ENCODE data around the gene OGDH.
"Not testable (repeated sequence)": the region's sequence is repeated elsewhere in the genome, so short reads cannot be mapped to it uniquely, and the experiment has no call there.

OGDH gene

DNA sequence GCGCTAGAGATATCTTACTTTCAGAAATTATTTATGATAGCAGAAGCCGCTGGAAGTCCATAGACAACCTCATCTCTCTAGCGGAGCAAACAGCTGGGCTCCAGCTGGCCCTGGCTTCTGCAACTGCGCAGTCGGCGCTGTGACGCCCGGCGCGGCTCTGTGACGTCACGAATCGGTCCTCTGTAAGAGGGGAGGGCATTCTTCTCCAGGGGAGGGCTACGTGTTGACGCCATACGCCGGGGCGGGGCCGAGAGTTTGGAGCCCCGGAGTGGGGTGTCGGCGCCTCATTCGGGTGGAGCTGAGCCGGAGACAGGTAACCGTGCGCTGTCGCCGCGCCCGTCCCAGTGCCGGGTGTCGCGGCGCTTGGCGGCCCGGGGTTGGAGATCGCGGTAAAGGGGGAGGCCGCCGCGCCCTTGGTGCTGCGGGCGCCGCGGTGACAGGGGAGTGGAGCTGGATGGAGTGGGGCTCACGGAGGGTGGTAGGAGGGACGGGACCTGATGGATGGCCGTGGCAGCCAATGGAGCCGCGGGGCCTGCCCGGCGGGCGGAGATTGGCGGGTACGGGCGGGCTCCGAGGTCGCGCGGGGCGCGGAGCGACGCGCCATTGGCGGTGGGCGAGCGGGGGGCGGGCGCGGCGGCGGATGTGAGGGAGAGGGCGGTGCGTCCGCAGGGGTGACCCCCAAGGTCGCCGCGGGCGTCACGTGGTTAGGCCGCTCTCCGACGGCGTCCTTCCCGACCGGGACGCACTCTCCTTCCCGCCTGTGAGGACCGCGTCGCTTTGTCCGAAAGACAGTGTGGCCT lies at the start of gene OGDH:
TSS of gene OGDH (plus strand) at position 287 of the 800 bp plus-strand sequence. CDS start 17,717 bp downstream, outside the sequence.
- FAIRE-seq, result peak; percentile 68

DNA sequence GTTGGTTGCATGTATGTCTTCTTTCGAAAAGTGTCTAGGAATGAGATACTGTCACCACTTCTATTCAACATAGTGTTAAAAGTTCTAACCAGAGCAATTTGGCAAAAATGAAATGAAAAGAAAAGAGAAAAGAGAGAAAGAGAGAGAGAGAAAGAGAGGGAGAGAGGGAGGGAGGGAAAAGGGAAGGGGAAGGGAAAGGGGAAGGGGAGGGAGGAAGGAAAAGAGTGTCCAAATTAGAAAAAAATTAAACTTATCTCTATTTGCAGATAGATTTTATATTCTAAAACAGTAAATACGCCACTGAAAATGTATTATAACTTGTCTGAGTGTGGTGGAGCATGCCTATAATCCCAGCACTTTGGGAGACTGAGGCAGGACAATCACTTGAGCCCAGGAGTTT lies 48.9 kb upstream of the OGDH start:
- no peak for FAIRE-seq

DNA sequence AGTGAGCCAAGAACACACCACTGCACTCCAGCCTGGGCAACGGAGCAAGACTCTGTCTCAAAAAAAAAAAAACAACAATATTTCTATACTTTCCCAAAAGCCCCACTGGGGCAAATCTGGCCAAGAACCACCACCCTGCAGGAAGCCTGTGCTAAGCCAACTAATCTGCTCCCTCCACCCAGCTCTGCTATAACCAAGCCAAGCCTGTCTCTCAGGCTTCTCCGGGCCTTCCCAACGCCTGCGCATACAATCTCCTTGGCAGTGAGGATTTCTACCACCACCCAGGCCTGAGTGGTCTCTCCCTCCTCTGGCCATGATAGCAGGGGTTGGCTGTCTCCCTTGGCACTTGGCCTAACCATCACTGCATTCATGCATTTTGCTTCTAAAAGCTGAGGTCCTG lies 46.9 kb upstream of the OGDH start:
- FAIRE-seq, result no peak

DNA sequence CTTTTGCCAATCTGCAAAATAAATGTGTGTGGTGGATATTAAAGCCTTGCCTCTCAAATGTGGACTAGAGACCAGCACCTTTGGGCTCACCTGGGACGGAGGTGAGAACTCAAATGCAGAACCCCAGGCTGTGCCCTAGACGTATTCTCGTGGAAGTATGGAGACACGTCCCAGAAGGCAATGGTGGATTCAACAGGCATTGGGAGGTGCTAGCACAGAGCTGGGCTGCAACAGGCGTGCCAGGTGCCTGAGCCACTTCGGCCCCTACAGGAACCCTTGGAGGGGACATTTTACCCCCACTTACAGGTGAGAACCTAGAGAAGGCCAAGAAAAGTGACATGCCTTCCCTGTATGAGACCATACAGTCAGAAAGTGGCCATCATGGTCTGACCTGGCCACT lies 44.9 kb upstream of the OGDH start:
- no peak for FAIRE-seq

DNA sequence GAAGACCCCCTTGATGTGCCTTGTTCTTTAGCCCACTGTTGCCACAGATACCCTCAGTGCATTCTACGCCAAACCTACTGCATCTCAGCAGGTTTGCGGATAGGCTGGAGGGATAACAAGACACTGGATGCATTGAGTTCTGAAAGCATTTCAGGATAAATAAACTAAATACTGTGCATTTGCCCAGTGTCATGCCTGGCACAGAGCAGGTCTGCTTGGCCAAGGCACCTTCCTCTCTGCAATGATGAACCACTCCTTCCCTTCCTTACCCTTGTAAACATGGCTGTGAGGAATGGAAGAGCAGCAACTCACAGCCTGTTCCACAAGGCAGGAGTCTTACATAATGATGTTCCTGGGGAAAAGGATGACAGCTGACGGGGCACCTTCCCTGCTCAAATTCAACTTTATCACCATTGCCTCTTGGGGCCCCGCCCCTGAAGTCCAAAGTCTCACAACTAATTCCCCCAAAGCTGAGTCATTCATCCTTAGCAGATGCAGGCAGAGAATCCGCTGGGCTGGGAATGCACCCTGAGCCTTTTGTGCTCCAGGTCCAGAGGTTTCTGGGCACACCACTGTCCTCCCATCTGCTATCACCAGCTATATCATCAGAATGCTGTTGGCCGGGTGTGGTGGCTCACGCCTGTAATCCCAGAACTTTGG lies 44.3 kb upstream of the OGDH start:
- no peak for FAIRE-seq

DNA sequence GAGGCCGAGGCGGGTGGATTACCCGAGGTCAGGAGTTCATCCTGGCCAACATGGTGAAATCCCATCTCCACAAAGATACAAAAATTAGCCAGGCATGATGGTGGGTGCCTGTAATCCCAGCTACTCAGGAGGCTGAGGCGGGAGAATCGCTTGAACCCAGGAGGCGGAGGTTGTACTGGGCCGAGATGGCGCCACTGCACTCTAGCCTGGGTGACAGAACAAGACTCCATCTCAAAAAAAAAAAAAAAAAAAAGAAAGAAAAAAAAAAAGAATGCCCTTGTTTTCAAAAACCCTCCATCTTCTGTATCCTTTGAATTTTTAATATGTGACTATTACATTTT lies 43.8 kb upstream of the OGDH start:
- not testable (repeated sequence) for FAIRE-seq

DNA sequence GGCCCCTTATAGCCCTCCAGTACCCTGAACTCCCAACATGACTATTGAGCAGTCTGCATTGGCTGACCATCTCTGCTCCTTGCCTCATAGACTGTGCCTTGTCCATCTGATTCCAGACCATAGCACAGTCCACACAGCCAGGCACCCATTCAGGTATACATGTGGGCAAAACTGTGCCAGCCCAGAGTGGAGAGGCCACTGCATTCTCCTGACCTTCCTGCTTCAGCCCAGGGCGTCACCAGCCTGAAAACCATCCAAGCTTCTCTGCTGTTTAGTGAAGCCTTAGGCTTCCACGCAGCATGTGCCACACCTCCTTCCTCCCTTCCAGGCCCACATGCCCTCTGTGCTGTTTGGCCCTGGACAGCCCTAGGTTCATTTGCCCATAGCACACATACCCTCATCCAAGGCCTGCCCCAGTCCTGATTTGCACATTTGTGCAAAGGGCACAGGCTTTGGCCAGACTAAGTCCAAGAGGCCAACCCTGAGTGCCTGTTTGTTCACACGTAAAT lies 43.2 kb upstream of the OGDH start:
- no peak for FAIRE-seq

DNA sequence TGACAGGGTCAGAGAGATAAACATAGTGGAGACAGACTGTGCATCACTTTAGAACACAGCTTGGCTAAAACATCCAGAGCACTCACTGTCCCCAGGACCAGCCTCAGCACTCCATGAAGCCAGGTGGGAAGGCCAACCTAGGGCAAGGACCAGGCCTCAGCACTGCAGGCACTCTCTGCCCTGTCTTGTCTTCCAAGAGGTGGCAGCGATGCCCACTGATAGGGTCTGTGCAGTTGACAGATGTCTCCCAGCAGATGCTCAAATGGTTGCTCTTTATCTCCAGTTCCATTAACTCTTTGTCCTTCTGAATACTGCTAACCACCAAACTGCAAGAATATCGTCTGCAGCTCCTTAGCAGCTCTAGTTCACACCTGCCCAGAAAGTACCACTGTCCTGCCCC lies 41.8 kb upstream of the OGDH start:
- no peak for FAIRE-seq

DNA sequence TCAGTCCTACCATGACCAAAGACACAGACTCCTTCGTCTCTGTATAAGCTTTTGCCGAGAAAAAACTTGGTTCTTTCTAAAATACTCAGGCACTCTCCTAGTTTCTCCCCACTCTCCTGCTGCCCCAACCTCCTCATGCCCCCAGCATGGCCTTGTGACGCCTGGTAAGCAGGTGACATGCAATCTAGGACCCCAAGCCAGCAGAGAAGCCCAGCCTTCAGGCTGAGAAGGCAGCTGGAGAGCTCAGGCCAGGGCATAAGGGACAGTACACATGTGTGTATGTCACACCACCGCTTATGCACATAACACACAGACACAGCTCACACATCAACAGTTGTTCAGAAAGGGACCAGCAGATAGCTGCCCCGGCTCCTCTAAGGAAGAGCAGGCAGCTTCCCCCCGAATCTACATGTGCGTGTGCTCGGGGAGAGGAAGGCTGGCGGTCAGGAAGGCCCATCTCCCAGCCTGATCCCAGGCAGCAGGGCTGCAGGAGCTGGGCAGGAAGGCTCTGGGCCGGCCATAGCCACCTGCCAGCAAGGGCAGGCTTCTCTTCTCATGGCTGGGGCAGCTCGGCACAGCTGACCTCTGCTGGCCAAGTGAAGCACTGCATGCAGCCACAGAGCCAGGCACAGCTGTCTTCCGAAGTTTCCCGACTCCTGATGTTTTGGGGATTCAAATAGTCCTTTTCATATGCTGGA lies 41.2 kb upstream of the OGDH start:
- FAIRE-seq, result no peak

DNA sequence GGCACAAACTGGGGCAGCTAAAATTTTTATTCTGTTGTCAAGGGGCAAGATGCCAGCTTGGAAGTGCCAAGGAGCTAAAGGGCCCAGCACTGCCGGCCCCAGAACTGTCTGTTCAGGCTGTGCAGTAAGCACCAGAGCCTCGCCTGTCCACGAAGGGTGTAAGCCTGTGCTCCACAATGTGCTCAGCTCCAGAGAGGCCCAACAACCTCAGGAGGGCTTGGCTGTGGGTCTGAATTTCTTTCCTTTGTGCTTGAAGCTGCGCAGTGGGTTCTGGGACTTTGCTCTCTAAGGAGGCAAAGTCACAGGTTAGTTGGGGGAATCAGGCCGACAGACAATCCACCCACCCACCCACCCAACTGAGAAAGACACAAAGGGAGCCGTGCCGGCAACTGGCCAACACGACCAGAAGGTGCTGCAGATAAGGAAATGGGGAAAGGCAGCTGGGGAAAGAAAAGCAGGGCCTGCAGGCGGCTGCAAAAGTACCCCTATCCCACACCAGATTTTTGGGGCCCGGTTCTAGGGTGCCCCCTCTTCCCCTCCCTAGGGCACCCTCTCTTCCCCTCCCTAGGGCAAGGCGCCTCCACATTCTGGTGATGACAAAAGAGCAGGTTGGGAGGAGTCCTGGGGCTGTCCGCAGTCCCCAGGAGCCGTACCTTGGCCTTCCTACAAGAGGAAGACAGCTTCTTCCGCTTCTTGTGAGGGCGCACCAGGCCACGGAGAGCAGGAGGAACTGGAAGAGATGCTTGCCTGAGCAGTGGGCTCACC lies 40.5 kb upstream of the OGDH start:
- FAIRE-seq, result no peak

DNA sequence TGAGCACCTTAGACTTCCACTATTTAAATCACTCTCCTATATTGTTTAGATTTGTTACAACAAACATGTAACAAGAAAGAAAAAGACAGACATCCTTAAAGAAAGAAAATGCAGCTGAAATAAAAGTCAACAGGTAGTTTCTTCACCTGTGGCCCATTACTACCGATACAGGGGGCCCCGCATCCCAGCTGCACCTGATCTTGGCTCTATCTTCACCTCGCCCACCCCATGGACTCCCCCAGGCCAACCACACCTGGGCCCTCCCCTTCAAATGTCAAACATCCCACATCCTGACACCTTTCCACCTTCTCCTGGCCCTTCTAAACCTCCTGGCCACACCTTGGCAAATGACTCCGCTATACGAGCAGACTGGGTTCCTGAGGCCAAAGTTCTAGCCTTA lies 39.7 kb upstream of the OGDH start:
- no peak for FAIRE-seq

DNA sequence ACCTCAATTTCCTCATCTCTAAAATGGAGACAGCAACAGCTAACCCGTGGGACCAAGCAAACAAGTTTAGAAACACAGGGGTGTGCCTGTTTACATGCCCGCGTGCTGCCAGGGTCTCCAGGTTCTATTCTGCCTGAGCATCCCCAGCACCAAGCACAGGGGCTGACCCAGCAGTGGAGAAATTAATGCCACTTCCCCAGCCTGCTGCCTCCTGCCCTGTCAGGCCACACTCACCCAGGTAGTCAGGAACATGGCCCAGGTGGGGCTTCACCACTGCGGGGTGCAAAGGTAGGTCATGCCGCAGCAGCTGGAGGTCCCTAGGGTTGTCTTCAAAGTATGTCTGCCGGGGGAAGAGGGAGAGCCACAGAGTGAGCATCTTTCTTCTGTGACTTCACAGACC lies 38.5 kb upstream of the OGDH start:
- no peak for FAIRE-seq

DNA sequence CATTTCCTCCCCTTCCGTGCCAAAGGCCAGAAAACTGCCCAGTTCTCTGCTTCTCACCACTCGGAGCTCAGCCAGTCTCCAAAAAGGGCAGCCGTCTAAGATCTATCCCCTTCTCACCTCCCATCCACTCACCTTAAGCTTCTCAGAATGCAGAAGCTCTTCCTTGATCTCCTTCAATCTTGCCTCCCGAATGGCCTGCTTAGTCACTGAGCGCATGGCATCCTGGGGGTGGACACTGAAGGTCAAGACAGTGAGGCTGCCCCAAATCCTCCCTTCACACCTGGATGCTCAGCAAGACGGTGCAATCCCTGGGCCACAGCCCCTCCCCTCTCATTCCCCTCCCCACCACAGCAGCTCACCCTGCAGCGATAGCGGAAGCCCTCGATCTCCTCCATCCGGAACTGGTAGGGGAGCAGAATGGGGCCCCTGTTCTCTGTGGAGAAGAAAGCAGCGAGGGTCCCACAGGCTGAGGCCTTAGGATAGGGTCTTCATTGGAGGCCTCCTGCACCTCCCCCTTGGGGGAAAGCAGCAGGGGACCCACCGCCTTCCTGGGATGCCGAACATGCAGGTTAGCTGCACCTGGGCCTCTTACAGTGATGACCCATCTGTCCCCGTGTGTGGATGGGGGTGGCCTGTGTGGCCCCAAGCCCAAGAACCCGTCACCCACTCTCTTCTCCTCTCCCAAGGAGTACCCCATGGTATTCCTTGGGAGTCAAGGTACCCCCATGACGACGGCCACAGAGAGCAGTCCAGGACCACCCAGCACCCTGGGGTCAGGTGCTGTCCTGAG lies 37.5 kb upstream of the OGDH start:
- no peak for FAIRE-seq

DNA sequence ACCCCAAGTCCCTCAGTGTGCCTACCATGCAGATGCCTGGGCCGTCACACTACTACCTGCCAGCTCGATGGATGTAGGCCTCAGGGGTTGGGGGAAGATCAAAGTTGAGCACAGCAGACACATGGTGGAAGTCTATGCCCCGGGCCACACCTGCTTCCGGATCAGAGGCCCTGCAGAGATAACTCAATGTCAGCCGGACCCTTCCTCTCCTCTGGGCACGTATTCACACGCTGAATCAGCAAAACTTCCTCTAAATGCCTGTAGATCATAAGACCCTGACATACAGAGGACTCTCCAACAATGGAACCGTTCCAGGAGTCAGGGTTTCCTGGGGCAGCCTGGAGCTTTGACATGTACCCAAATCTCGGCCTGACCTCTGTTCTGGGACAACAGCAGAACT lies 36.5 kb upstream of the OGDH start:
- no peak for FAIRE-seq

DNA sequence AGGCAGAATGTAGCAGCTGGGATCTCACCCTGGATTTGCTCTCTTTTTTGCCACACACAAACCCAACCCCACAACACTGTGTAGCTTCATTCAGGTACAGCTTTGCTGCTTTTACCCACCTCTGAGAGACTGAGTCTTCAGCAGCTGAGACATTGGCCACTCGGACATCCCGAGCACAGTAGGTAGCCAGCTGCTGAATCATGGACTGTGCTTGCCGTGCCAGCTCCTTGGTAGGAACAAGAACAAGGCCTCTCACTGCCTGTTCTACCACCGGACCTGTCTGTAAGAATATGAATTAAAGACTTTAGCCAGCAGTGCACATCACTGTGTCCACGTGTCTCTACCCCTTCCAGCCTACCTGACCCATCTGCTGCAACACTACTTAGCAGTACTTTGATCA lies 33.7 kb upstream of the OGDH start:
- no peak for FAIRE-seq

DNA sequence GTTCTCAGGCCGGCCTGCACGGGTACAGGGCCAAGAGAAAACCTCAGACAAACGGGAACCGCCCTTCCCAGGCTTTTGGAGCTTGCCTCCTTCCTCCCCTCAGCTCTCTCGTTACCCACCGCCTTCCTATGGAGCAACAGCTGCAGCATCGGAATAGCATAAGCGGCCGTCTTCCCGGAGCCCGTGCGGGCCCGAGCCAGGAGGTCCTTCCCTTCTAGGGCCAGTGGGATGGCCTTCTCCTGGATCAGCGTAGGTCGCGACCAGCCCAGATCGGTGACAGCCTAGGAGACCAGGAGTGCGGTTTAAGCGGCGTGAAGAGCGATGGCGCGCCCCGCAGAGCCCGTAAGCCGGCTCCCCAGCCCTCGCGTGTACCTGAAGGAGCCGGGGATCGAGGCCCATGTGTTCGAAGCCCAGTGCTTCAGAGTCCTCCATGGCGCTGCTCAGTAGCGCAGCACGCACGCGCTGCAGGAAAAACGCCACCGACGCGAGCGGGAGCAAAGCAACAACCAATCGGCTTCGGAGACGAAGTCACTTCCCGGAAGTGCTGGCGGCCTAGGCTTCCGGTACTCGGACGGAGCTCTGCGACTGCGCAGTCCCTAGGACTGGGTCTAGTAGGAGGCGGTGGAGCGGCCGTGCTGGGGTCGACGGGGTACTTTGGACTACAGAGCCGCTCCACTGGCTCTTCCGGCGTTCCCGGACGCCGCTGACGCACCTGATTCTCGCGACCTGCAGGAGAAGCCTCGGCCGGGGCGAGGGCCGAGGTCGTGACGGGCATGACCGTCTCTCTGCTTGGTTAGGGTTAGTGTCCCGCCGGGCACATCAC lies 32.8 kb upstream of the OGDH start, which contains the start of gene DDX56:
TSS of gene DDX56 (minus strand) at position 445 of the 823 bp plus-strand sequence. CDS start at position 432, 13 bp downstream.
- peak; percentile 19 for FAIRE-seq

DNA sequence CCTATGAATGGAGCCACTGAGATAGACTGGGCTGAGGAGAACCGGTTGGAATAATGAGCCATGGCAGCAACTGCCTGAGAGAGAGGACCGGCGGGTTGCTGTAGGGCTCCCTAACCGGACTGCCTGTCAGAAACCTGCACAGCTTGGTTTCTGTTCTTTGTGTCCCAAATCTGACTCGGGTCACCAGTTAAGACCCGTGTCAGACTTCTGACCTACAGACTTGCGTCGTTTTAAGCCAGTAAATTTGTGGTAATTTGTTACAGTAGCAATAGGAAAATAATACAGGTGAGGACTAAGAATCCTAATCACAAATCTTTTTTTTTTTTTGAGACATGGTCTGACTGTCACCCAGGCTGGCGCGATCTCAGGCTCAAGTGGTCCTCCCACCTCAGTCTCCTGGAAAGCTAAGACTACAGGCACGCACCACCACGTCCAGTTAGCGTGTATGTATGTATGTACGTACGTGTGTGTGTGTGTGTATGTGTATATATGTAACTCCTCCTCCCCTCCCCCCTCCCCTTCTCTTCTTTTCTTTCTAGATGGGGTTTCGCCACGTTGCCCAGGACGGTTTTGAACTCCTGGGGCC lies 32.0 kb upstream of the OGDH start:
- no peak for FAIRE-seq

DNA sequence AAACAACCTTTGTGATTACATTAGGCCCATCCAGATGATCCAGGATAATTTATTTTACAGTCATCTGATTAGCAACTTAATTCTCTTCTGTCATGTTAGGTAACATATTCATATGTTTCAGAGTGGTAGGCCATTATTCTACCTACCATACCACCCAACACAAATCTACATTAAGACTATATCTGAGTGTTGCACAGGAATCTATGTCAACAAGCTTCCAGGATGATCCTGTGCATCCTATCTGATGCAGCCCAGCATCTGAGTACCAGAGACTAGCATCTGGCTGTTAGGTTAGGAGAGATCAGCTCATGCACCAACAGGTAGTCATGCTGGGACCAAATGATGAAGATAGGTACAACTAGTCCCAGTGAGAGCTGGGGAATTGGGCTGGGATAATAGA lies 31.4 kb upstream of the OGDH start:
- no peak for FAIRE-seq

DNA sequence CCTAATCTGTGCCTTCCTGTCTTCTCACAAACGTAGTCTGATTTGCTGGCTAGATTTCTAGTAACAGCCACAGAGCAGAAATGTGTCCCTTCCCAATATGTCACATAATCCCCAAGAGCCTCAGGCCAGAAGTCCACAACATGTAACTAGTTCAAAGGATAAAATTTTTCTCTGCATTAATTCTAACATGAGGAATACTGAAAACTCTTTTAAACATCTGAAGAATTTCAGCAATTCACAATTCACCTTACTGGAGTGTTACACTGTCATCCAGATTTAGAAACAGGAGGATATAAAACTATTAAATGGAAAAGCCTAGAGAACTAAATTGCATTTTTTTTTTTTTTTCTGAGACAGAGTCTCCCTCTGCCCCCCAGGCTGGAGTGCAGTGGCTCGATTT lies 30.2 kb upstream of the OGDH start:
- no peak for FAIRE-seq

DNA sequence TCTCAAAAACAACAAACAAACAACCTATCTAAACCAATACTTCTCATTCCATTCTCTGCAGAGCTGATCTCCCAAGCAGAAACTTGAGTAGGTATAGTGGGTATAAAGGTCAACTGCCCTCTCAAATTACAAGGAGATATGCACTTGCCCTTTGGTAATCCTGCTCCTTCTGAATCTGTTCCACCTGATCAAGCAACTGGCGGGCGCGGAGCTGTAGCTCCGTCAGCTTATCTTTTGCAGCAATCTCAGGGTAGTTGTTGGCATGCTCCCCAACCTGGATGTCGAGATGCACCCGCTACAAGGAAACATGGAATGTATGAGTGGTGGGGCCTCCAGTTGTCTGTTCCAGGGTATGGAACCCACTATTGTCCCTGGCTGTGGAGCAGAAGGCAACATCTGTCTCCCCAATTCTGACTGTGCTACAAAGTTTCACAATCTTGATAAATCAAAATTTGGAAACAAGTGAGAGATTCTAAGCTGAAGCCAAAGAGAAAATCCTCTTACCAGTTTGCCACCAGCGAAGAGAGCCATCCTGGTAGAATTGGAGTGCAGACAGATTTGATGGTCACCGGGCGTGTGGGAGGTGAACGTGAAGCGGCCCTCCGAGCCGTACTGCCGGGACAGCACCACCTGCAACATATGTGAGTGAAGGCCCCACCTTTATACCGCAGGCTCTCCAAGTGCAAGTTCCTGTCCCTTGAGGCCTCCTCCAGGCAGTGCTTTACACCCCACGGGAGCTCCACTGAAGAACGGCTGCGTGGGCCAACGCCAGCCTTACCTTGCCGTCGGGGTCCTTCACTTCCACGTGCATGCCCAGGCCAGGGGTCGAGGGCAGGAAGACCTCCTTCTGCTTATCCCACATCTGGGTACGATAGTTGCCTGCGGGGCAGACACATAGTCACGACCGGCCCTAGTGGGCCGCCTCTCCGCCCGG lies 25.2 kb upstream of the OGDH start:
- no peak for FAIRE-seq
